Choroid plexus epithelial cell (primary cell): Measurements from ENCODE around the gene TNXB.

Experiments used
- DNase-seq: peaks from one replicate; pipeline ENCODE4 v3.0.0-alpha.2; 2010; ENCODE audit warnings: low read depth
- H3K4me3 ChIP-seq: 2 replicates; pipeline ENCODE4 v1.5.1; 2011; ENCODE audit warnings: low read depth, mild to moderate bottlenecking, control low read depth, low read length, moderate library complexity
- CTCF ChIP-seq: conservative IDR thresholded peaks from 2 replicates; pipeline ENCODE4 v1.5.1; 2011; ENCODE audit warnings: low read depth, mild to moderate bottlenecking, control low read depth, inconsistent platforms, low read length, moderate library complexity

TNXB gene

GRCh38 chr6:32096394-32097258 lies 12.5 kb downstream of the TNXB start:
- no peak overlapping the region for H3K4me3 ChIP-seq
- no peak for DNase-seq

GRCh38 chr6:32096087-32096393 lies 13.1 kb downstream of the TNXB start:
- TF ChIP-seq CTCF: no peak
- no peak for DNase-seq
- no peak overlapping the region for H3K4me3 ChIP-seq

More at GRCh38 chr6:32096394-32097258, 12.5 kb downstream of the TNXB start:
- TF ChIP-seq CTCF: no peak

- no peak overlapping the region for H3K4me3 ChIP-seq
- TF ChIP-seq CTCF: no peak
- no peak for DNase-seq
Observed at GRCh38 chr6:32095338-32096086, 13.6 kb downstream of the TNXB start.

- no peak overlapping the region for H3K4me3 ChIP-seq
- no peak for TF ChIP-seq CTCF
- peak; percentile 84 for DNase-seq
Observed at GRCh38 chr6:32092760-32093497, 16.2 kb downstream of the TNXB start.

GRCh38 chr6:32089082-32089828 lies 19.9 kb downstream of the TNXB start:
- H3K4me3 ChIP-seq: no peak overlapping the region
- TF ChIP-seq CTCF: no peak
- no peak for DNase-seq

GRCh38 chr6:32088487-32089049 lies 20.6 kb downstream of the TNXB start:
- no peak for TF ChIP-seq CTCF
- no peak for DNase-seq
- H3K4me3 ChIP-seq: no peak overlapping the region
